Ureter (tissue), 1 donor: ENCODE measurements around the gene KITLG. TPM values are rescaled to one million over a fixed set of nuclear protein-coding genes. Genes with fewer than 3 reads are reported as not detected.
"Not testable (repeated sequence)": the region's sequence is repeated elsewhere in the genome, so short reads cannot be mapped to it uniquely, and the experiment has no call there.

ENCODE experiments used
- DNase-seq: peaks from one replicate; pipeline ENCODE4 v3.0.0-alpha.2; 2020; ENCODE audit warnings: low spot score
- total RNA-seq: library from RNA; stranded (reverse); gene quantifications from one replicate; pipeline ENCODE4 v1.2.4, GENCODE V29; 2023
- donor health status: DM: yes; HTN: yes; CAD: no.

Gene KITLG
- total RNA-seq, 1 donor from 2014 or later: 17.2 TPM

- DNase-seq: no peak
Observed at GRCh38 chr12:88575361-88575970, 4.8 kb downstream of the KITLG start.

- DNase-seq: no peak
Observed at GRCh38 chr12:88574278-88574677, 6.0 kb downstream of the KITLG start.

- DNase-seq: no peak
Observed at GRCh38 chr12:88573583-88573982, 6.7 kb downstream of the KITLG start.

- no peak for DNase-seq
Observed at GRCh38 chr12:88572781-88573549, 7.3 kb downstream of the KITLG start.

GRCh38 chr12:88571543-88571942 is 8.7 kb downstream of the KITLG start:
- DNase-seq: no peak

- DNase-seq: no peak
Observed at GRCh38 chr12:88570103-88570502, 10.2 kb downstream of the KITLG start.

- no peak for DNase-seq
Observed at GRCh38 chr12:88566430-88566829, 13.8 kb downstream of the KITLG start.

- DNase-seq: no peak
Observed at GRCh38 chr12:88562846-88563582, 17.3 kb downstream of the KITLG start.

GRCh38 chr12:88562151-88562550 is 18.1 kb downstream of the KITLG start:
- DNase-seq: no peak

GRCh38 chr12:88559772-88560171 is 20.5 kb downstream of the KITLG start:
- no peak for DNase-seq

- no peak for DNase-seq
Observed at GRCh38 chr12:88559199-88559598, 21.1 kb downstream of the KITLG start.

- no peak for DNase-seq
Observed at GRCh38 chr12:88558340-88558867, 21.9 kb downstream of the KITLG start.

- no peak for DNase-seq
Observed at GRCh38 chr12:88556213-88556774, 24.0 kb downstream of the KITLG start.

GRCh38 chr12:88553941-88554658 is 26.2 kb downstream of the KITLG start:
- DNase-seq: no peak

- no peak for DNase-seq
Observed at GRCh38 chr12:88552610-88553079, 27.6 kb downstream of the KITLG start.

- DNase-seq: no peak
Observed at GRCh38 chr12:88549929-88550328, 30.3 kb downstream of the KITLG start.

- not testable (repeated sequence) for DNase-seq
Observed at GRCh38 chr12:88547949-88548348, 32.3 kb downstream of the KITLG start.

- DNase-seq: no peak
Observed at GRCh38 chr12:88546853-88547252, 33.4 kb downstream of the KITLG start.

GRCh38 chr12:88546226-88546625 is 34.0 kb downstream of the KITLG start:
- no peak for DNase-seq

- DNase-seq: no peak
Observed at GRCh38 chr12:88544991-88545980, 35.0 kb downstream of the KITLG start.
